Left forelimb (tissue), 1 donor: ENCODE measurements around the gene MYH11.
"Not testable (repeated sequence)": the region's sequence is repeated elsewhere in the genome, so short reads cannot be mapped to it uniquely, and the experiment has no call there.

Experiments
- DNase-seq: peaks from one replicate; pipeline ENCODE4 v3.0.0-alpha.2; 2018; ENCODE audit warnings: low spot score

Gene MYH11

GRCh38 chr16:15749985-15750384 lies 106.8 kb downstream of the MYH11 start:
- DNase-seq, result no peak

- DNase-seq, result no peak
Measured at GRCh38 chr16:15749371-15749770, 107.5 kb downstream of the MYH11 start.

GRCh38 chr16:15748654-15749053 lies 108.2 kb downstream of the MYH11 start:
- no peak for DNase-seq

- DNase-seq, result no peak
Measured at GRCh38 chr16:15747937-15748336, 108.9 kb downstream of the MYH11 start.

GRCh38 chr16:15746332-15746731 lies 110.5 kb downstream of the MYH11 start:
- no peak for DNase-seq

GRCh38 chr16:15743657-15744056 lies 113.2 kb downstream of the MYH11 start:
- no peak for DNase-seq

GRCh38 chr16:15742716-15743115 lies 114.1 kb downstream of the MYH11 start:
- DNase-seq, result no peak

GRCh38 chr16:15741207-15741871 lies 115.5 kb downstream of the MYH11 start:
- no peak for DNase-seq

GRCh38 chr16:15739950-15740349 lies 116.9 kb downstream of the MYH11 start:
- no peak for DNase-seq

GRCh38 chr16:15739464-15739863 lies 117.4 kb downstream of the MYH11 start:
- no peak for DNase-seq

- DNase-seq, result no peak
Measured at GRCh38 chr16:15737140-15737644, 119.6 kb downstream of the MYH11 start.

GRCh38 chr16:15736529-15736928 lies 120.3 kb downstream of the MYH11 start:
- DNase-seq, result no peak

GRCh38 chr16:15735610-15736009 lies 121.2 kb downstream of the MYH11 start:
- DNase-seq, result no peak

- DNase-seq, result no peak
Measured at GRCh38 chr16:15732416-15732815, 124.4 kb downstream of the MYH11 start.

- no peak for DNase-seq
Measured at GRCh38 chr16:15729152-15729551, 127.7 kb downstream of the MYH11 start.

- not testable (repeated sequence) for DNase-seq
Measured at GRCh38 chr16:15727697-15728096, 129.1 kb downstream of the MYH11 start.

GRCh38 chr16:15726715-15727114 lies 130.1 kb downstream of the MYH11 start:
- DNase-seq, result no peak

- no peak for DNase-seq
Measured at GRCh38 chr16:15725641-15726240, 131.1 kb downstream of the MYH11 start.

GRCh38 chr16:15723808-15724207 lies 133.0 kb downstream of the MYH11 start:
- DNase-seq, result no peak

- no peak for DNase-seq
Measured at GRCh38 chr16:15721018-15721417, 135.8 kb downstream of the MYH11 start.

GRCh38 chr16:15716694-15717447 lies 140.0 kb downstream of the MYH11 start:
- DNase-seq, result no peak

GRCh38 chr16:15715221-15715620 lies 141.6 kb downstream of the MYH11 start:
- DNase-seq, result no peak
